KMS-11 (cell line): Measurements from ENCODE around the gene MYO5C.

ENCODE experiments used
- H2AFZ ChIP-seq: fragments of 200-600 bp; sonication (generic); 2 replicates; pipeline ENCODE4 v1.6.1; 2016; ENCODE audit warnings: antibody characterized with exemption, mixed run types, low read depth
- H3K27ac ChIP-seq: fragments of 200-600 bp; sonication (generic); 2 replicates; pipeline ENCODE4 v1.6.1; 2016; ENCODE audit warnings: mild to moderate bottlenecking, mixed run types
- H3K27me3 ChIP-seq: fragments of 200-600 bp; sonication (generic); 2 replicates; pipeline ENCODE4 v1.6.1; 2017; ENCODE audit warnings: mild to moderate bottlenecking, low read depth, mixed run types, moderate library complexity; ENCODE audit not compliant: insufficient read depth
- H3K36me3 ChIP-seq: fragments of 200-600 bp; sonication (generic); 2 replicates; pipeline ENCODE4 v1.6.1; 2017; ENCODE audit warnings: mild to moderate bottlenecking, mixed run types; ENCODE audit not compliant: insufficient read depth
- H3K4me1 ChIP-seq: fragments of 200-600 bp; sonication (generic); 2 replicates; pipeline ENCODE4 v1.6.1; 2016; ENCODE audit warnings: mild to moderate bottlenecking, low read depth, mixed run types; ENCODE audit not compliant: poor library complexity, severe bottlenecking
- H3K4me2 ChIP-seq: fragments of 200-600 bp; sonication (generic); 2 replicates; pipeline ENCODE4 v1.7.0; 2016; ENCODE audit warnings: mild to moderate bottlenecking, mixed run types
- H3K4me3 ChIP-seq: fragments of 200-600 bp; sonication (generic); IDR thresholded peaks from 2 replicates; pipeline ENCODE4 v1.6.1; 2017; ENCODE audit warnings: low read depth, low read length, mixed read lengths; ENCODE audit not compliant: insufficient read depth
- H3K79me2 ChIP-seq: fragments of 200-600 bp; sonication (generic); 2 replicates; pipeline ENCODE4 v1.6.1; 2016; ENCODE audit warnings: low read depth, mixed run types; ENCODE audit not compliant: insufficient read depth
- H3K9ac ChIP-seq: fragments of 200-600 bp; sonication (generic); 2 replicates; pipeline ENCODE4 v1.6.1; 2016; ENCODE audit warnings: mild to moderate bottlenecking, mixed run types
- H4K20me1 ChIP-seq: fragments of 200-600 bp; sonication (generic); 2 replicates; pipeline ENCODE4 v1.6.1; 2016; ENCODE audit warnings: mild to moderate bottlenecking, mixed run types; ENCODE audit not compliant: insufficient read depth
- CTCF ChIP-seq: fragments of 200-600 bp; sonication (generic); conservative IDR thresholded peaks from 2 replicates; pipeline ENCODE4 v1.6.1; 2017; ENCODE audit warnings: low read depth, mild to moderate bottlenecking, antibody characterized with exemption, low read length, moderate library complexity, mixed read lengths

MYO5C gene

GRCh38 chr15:52281085-52282035, 14.2 kb downstream of the MYO5C start:
- H3K27me3 ChIP-seq = no peaks in the 10 kb centered on the region
- no peak overlapping the region for H3K4me2 ChIP-seq
- no peak for TF ChIP-seq CTCF
- no peaks in the 10 kb centered on the region for H3K4me1 ChIP-seq
- H3K79me2 ChIP-seq = no peaks in the 10 kb centered on the region
- no peak overlapping the region for H3K9ac ChIP-seq
- H2AFZ ChIP-seq = no peak overlapping the region
- no peak overlapping the region for H3K4me3 ChIP-seq
- H3K36me3 ChIP-seq = no peaks in the 10 kb centered on the region
- H4K20me1 ChIP-seq = no peaks in the 10 kb centered on the region
- no peak overlapping the region for H3K27ac ChIP-seq

- no peaks in the 10 kb centered on the region for H3K79me2 ChIP-seq
- no peaks in the 10 kb centered on the region for H3K36me3 ChIP-seq
- H2AFZ ChIP-seq = no peak overlapping the region
- H4K20me1 ChIP-seq = no peaks in the 10 kb centered on the region
- no peaks in the 10 kb centered on the region for H3K27me3 ChIP-seq
- no peak for TF ChIP-seq CTCF
- no peaks in the 10 kb centered on the region for H3K4me1 ChIP-seq
- no peak overlapping the region for H3K27ac ChIP-seq
- H3K4me2 ChIP-seq = no peak overlapping the region
- H3K4me3 ChIP-seq = no peak overlapping the region
- no peak overlapping the region for H3K9ac ChIP-seq
These were observed 15.1 kb downstream of the MYO5C start for GRCh38 chr15:52280326-52281084.

- no peak overlapping the region for H3K4me2 ChIP-seq
- H3K4me1 ChIP-seq = no peaks in the 10 kb centered on the region
- H3K36me3 ChIP-seq = no peaks in the 10 kb centered on the region
- no peak overlapping the region for H3K9ac ChIP-seq
- no peaks in the 10 kb centered on the region for H3K27me3 ChIP-seq
- no peaks in the 10 kb centered on the region for H4K20me1 ChIP-seq
- no peak overlapping the region for H2AFZ ChIP-seq
- H3K79me2 ChIP-seq = no peaks in the 10 kb centered on the region
- H3K4me3 ChIP-seq = no peak overlapping the region
- no peak overlapping the region for H3K27ac ChIP-seq
- TF ChIP-seq CTCF = no peak
These were observed 16.8 kb downstream of the MYO5C start for GRCh38 chr15:52278636-52279367.

GRCh38 chr15:52278135-52278534, 17.5 kb downstream of the MYO5C start:
- no peaks in the 10 kb centered on the region for H3K4me1 ChIP-seq
- H3K4me3 ChIP-seq = no peak overlapping the region
- no peaks in the 10 kb centered on the region for H3K27me3 ChIP-seq
- no peak overlapping the region for H3K9ac ChIP-seq
- H4K20me1 ChIP-seq = no peaks in the 10 kb centered on the region
- H3K79me2 ChIP-seq = no peaks in the 10 kb centered on the region
- H3K36me3 ChIP-seq = no peaks in the 10 kb centered on the region
- H2AFZ ChIP-seq = no peak overlapping the region
- no peak overlapping the region for H3K27ac ChIP-seq
- H3K4me2 ChIP-seq = no peak overlapping the region
- TF ChIP-seq CTCF = no peak
